ENCODE measurements around the gene PCDH15.
"Not testable (repeated sequence)": the region's sequence is repeated elsewhere in the genome, so short reads cannot be mapped to it uniquely, and the experiment has no call there.

Gene PCDH15

DNA sequence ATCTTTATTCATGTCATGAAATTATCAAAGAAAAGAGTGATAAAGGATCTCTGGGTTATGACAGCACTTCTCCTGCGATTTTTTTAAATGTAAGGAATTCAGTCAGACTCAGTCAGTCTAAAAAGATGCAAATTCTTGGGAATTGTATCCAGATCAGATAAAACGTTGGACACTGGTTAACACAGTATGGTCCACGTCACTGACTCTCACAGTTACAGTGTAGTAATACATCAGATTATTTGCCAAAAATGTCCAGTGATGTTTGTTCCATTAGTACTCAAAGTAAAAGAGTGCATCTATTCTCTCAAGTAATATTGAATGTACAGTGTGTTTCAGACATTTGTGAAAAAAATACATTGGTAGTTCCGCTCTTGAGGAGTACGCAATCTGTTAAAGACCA lies 224.5 kb downstream of the PCDH15 start:
- no peak for DNase-seq (ENCODE audit: low read depth in 4 of 4, low spot score in 1 of 4)

DNA sequence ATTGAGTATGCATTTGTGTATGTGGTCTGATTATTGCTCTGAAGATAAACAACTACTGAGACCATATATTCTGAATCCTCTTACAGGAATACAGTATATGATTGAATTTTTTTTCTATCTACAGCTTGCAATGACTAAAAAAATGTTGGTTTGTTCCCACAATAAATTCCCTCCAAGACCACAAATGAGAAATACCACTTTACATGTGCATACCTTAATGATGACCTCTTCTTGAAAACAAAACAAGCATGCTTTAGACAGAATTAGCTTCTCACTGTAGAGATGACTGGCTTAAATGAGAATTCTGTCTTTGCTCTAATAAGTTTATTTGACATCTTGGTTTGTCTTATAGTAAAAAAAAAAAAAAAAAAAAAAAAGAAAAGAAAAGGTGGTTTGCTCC lies 241.5 kb downstream of the PCDH15 start:
- DNase-seq (ENCODE audit: low read depth in 4 of 4, low spot score in 1 of 4): no peak

DNA sequence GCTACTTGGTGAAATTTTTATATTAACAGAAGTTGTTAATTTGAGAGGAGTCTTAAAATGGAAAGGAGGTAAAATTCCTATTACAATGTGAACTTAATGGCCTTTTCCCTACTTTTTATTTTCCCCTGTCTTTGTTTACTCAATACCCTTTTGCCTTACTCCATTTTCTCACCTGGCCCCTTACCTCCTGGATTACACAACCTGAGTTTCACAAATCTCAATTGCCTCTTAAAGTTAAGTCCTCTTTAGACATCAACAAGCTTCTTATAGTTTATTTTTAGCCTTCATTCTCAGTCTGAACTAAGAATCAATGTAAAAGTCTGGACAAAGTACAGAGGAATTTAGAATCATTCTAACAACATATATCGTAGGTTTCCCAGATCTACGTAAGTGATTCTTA lies 247.0 kb downstream of the PCDH15 start:
- DNase-seq (ENCODE audit: low read depth in 4 of 4, low spot score in 1 of 4): no peak

DNA sequence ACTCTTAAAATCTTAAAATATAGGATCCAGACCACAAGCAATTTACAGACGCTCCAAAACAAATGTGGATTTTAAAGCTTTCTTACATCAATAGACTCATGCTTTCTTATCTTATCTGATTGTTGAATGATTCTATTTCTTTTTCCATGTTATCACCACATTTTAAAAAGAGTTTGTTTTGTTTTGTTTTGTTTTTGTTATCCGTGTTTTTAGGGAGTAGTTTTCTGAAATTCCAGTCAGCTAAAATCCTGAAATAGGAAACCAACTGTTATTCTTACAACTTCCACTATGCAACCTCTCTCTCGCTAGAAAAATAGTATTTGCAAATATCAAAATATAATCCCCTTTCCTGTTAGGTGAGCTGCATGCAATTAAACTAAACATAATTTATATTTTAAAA lies 251.0 kb downstream of the PCDH15 start:
- no peak for DNase-seq (ENCODE audit: low read depth in 4 of 4, low spot score in 1 of 4)

DNA sequence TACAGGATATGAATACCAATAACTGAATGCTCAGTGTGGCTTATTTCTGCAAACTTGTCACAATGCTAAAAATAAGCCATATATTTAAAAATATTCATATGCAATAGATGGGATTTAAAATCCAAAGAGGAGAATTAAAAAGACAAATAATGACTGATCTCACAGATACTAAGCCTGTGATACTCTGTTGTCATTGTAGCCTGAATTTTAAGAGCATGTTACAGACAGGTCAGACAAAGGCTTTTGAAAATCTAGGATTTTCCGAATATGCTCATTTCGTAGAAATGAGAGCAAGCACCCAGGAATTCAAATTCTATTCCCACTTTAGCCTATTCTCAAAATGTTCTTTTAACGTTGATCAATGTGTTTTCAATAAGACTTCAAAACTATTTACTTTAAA lies 269.7 kb downstream of the PCDH15 start:
- no peak for DNase-seq (ENCODE audit: low read depth in 4 of 4, low spot score in 1 of 4)

DNA sequence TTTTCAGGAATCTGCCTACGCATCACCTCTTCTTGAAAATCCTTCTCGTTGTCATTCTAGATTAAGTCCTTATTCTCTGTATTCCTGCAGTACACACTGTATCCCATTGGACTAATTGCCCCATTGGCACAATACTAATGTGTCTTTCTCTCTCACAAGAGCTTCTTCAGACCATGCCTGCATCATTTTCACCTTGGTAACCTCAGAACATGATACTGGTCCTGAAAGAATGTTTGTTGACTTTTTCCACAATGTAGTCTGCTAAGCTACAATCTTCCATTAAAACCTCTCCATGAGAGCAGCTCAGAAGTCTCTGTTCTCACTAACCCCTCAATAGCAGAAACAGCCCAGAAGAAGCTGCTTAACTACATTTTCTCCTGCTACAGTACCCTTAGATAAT lies 270.7 kb downstream of the PCDH15 start:
- no peak for DNase-seq (ENCODE audit: low read depth in 4 of 4, low spot score in 1 of 4)

DNA sequence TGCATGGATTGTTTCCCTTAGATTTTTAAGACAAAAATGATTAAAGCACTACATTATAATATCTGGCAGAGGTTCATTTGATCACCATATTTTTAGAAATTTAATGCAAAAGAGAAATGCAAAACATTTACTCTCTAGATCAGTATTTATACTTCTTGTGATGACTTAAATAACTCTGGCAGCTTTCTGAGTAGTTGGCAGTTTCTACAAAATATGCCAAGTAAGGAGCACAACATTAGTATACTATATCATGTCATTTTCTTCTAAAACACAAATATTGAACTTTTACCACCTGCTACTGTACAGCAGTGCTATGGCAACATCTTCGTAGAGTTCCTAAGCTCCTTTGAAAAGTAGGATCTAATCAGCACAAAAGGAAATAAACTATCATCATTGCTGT lies 275.2 kb downstream of the PCDH15 start:
- DNase-seq (ENCODE audit: low read depth in 4 of 4, low spot score in 1 of 4): no peak

DNA sequence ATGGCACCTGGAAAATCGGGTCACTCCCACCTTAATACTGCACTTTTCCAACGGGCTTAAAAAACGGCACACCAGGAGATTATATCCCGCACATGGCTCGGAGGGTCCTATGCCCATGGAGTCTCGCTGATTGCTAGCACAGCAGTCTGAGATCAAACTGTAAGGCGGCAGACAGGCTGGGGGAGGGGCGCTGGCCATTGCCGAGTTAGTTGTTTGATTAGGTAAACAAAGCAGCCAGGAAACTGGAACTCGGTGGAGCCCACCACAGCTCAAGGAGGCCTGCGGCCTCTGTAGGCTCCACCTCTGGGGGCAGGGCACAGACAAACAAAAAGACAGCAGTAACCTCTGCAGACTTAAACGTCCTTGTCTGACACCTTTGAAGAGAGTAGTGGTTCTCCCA lies 285.8 kb downstream of the PCDH15 start:
- not testable (repeated sequence) for DNase-seq (ENCODE audit: low read depth in 4 of 4, low spot score in 1 of 4)

DNA sequence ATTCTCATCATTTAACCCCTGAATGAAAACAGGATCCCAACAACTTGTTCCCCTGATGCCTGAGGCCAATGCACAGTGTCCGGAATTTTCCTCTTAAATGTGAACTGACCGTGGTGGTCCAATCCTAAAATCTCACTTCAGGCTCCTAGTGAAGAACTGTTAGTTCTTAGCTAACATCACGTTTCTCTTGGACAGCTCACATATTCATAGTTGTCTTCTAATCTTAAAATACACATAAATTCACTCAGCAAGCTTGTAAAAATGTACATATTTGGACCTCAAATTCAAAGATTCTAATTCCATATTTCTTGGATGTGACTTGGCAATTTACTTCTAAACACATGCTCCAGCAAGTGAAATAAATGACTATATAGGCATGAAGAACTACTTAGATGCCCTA lies 297.2 kb downstream of the PCDH15 start:
- DNase-seq (ENCODE audit: low read depth in 4 of 4, low spot score in 1 of 4): no peak

DNA sequence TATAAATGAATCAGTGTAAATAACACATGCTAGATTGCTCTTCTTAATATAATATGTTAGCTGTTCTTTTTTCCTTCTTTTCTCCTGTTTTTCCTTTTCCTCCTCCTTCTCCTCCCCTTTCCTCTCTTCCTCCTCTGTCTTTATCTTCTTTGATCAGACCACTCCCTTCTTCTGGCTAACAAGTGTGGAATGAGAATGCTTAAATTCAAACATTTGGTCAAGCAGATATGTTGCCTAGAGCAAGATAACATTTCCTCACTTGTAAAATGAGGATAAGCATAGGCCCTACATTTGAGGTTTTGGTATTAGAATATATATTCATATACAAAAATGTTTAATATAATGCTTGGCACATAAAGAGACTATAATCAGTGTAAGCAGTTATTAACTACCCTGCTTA lies 299.1 kb downstream of the PCDH15 start:
- DNase-seq (ENCODE audit: low read depth in 4 of 4, low spot score in 1 of 4): no peak

DNA sequence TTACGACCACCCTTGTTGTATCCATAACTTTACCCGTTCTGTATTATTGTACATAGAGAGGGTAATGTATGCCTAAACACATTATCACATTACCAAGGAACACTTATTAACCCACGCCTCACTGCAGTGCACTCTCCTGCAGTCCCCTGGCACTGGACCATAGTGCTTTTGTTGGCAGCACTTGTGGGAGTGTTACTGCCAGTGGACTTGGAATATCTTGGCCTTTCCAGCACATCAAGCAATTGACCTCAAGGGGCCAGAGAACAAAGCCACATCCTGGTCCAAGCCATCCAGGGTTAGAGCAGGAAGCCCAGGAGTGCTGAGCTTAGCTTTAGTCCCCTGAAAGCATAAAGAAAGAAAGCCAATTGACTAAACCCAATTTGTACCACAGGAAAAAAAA lies 304.2 kb downstream of the PCDH15 start:
- DNase-seq (ENCODE audit: low read depth in 4 of 4, low spot score in 1 of 4): no peak

DNA sequence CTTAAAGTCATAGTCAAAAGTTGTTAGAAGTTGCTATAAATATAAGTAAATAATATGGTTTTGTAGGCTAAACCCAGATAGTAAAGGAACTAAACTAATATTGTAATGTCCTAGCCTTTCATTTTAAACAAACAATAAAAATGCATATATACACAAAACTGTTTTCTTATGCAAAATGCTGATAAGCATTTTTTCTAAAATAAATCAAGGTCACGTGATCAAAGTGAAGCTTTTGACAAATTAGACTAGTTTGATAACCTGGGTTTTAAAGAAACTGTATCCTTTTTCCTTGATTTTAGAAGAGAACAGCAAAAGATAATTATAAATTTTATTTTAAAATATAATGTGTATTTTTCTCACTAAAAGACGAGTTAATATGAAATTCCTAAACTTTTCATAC lies 313.3 kb downstream of the PCDH15 start:
- DNase-seq (ENCODE audit: low read depth in 4 of 4, low spot score in 1 of 4): no peak

DNA sequence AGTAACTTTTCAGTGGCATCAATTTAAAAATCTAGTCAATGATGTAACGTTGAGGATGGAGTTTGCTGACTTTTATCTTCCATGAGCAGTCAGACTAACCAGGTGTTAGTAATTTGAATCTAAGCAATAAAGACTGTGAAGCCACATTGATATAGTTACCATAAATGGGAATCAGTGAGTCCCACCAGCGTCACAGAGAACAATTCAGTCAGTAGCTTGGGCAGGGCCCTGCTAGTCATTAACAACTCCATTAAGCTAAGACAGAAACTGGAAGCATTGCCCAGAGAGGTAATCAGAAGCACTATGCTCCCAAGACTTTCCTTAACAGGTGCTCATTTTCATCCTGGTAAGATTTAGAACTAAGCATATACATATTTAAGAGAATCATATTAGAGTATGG lies 315.1 kb downstream of the PCDH15 start:
- no peak for DNase-seq (ENCODE audit: low read depth in 4 of 4, low spot score in 1 of 4)

DNA sequence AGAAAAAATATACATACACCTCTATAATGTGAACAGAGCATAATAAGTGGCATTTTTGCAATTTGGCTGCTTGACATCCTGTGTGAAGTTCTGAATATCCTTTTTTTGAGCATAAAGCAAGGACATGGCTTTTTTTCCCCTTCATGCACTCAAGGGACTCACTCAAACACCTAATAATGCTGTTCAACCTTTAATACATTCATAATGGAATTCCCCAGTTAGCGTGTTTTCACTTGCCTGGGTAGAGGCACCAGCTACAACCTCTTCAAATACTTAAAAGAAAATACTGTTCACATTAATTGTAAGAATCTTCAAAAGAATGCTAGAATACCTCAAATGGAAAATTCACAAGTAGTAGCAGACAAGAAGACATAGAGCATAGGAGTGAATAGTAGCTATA lies 316.8 kb downstream of the PCDH15 start:
- DNase-seq (ENCODE audit: low read depth in 4 of 4, low spot score in 1 of 4): no peak

DNA sequence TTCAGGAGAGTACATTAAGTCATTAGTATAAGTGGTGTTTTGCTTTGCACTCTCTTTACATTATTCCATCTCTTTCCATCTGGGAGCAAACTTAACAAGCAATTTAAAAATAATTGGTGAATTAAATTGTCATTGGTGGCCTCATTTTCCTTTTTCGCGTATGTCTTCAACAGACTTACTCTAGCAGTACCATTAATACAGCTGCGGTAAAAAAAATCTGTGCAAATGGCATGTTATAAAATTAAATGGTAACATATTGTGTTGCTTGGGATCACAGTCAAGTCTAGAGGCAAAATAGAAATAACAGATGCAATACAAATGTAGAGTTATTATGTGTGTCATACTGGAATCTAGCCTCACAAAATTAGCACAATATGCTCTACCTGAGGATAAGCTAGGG lies 322.4 kb downstream of the PCDH15 start:
- no peak for DNase-seq (ENCODE audit: low read depth in 4 of 4, low spot score in 1 of 4)

DNA sequence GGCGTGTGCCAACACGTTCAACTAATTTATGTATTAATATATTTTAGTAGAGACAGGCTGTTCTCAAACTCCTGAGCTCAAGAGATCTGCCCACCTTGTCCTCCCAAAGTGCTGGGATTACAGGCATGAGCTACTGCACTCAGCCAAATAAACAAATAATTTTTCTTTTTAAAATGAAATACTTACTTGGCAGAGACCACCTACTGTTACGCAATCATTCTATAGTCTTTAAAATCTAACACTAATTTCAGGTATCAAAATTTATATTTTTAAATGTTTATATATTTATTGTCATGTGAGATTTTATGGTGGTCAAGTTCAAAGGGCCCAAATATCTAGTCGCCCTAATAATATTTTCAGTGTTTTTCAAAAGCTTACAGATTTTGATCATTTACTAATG lies 323.3 kb downstream of the PCDH15 start:
- no peak for DNase-seq (ENCODE audit: low read depth in 4 of 4, low spot score in 1 of 4)

DNA sequence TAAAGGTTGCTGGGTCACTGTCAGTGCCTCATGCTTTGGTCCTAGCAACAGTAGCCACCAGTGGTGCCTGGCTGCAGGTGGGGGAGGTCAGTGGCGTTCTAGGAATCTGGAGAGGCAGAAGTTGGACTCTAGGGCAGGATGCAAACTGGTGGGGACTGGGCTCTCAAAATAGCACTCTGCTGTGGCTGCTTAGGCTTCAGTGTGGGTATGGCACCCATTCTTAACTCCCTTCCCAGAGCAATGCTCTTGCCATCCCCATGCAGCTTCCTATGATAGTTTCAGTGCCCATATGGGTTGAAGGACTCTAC lies 330.8 kb downstream of the PCDH15 start:
- no peak for DNase-seq (ENCODE audit: low read depth in 4 of 4, low spot score in 1 of 4)

DNA sequence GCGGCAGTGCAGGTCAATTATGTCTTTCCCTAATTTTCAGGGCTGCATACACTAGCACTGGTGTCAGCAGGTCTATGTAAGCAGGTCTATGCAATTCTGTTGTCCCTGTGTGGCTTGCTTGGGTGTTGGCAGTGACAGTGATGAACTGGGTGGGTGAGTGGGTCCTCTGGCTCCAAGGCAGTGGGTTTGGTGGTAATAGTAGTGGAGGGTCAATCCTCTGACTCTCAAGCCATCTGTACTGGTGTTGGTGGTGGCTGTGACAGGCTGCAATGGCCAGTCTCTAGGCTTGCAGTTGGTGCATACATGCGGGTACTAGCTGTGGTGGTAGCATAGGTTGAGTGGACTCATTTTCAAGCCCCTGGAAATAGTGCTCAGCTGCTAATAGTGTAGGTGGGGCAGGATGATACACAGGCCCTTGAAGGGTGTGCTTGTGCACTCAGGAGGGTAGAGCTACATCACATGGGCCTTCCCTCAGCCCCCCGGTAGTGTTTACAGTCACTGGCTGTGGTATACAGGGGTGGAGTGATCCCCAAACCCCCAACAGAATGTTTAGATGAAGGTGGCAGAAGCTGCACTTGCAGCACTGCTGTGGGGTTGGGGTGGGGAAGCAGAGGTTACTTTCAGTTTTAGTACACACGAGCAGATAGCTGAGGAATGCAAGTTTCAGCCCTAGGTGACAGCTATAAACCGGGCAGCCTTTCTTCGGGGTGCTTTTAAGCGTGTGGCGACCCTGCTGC lies 331.3 kb downstream of the PCDH15 start:
- DNase-seq (ENCODE audit: low read depth in 4 of 4, low spot score in 1 of 4): no peak

DNA sequence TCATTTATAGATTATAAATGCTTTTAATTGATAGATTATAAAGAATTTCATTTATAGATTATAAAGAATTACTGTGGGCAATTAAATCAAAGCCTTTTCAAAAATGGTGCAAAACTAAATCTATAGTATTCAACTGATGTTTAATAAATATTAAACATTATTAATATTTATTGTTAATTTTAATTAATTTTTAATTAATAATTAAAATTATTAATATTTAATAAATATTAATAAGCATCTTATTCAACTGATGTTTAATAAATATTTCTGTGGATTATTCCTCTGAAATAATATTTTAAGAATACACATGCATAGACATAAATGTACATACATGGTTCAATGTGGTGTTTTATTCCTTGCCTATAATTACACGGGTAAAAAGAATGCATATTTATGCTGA lies 346.8 kb downstream of the PCDH15 start:
- no peak for DNase-seq (ENCODE audit: low read depth in 4 of 4, low spot score in 1 of 4)

DNA sequence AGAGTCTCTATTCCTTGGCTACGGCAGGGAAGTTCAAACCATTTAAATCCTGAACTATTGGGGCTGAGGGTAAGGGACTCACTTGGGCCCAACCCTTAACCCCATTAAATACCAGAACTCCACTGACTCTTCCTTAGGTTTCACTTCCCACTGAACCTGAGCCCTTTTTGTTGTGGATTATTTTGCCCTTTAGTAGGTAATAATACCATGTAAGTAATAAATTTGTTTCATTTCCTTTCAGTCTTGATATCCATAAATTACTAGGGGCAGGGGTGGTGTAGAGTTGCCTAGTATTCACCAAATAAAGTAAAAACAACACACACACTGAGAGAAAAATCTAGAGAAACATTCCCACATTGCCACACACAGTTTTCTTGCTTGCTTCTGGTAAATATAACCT lies 352.0 kb downstream of the PCDH15 start:
- no peak for DNase-seq (ENCODE audit: low read depth in 4 of 4, low spot score in 1 of 4)

DNA sequence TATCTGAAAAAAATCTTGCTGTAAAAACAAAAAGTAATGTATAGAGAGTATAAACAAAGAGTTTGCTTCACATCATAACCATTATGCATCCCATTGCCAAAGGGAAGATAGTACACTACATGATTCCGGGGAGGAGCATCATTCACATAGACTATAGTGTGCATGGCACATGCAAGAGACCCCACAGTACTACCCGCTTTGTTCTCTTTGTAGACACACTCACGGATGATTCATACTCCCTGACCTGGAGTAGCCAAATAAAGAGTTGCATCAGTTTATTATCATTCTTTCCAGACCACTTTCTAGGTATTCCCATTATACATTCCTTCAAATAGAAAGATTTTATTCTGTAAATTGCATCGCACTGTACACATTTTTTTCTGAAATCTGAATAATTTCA lies 356.9 kb downstream of the PCDH15 start:
- DNase-seq (ENCODE audit: low read depth in 4 of 4, low spot score in 1 of 4): no peak

DNA sequence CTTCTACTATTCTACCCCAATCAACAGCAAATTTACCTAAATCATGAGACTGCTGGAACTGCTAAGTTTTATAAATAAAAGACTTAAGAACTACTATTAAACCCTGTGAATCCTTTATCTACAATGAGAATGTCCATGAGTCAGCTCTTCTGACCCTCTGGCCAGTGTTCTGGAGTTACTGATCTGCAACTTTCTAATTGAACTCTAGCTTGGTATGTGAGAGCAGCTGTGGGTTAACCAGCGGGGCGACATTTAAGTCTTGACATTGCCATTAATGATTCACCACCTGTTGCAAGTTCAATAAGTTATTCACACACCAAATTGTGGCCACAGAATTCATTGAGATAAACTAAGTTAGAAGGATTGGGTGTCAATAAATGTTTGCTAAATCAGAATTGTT lies 359.8 kb downstream of the PCDH15 start:
- no peak for DNase-seq (ENCODE audit: low read depth in 4 of 4, low spot score in 1 of 4)

DNA sequence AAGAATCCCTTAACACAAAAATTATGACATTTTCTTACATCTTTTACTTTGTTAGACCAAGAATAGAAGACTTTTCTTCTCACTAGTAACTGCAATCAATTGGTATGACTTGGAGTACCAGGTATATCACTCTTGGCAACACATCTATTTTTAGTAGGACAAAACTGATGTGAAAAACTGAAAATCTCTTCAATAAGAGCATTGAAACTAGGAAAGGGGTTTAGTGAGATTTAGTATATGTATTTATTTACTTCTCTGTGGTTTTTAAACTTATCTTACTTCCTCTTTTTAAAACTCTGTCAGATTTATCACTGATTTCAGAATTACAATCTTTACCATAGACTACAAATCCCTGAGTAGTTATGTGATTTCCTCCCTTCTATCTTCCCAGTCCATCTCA lies 366.2 kb downstream of the PCDH15 start:
- no peak for DNase-seq (ENCODE audit: low read depth in 4 of 4, low spot score in 1 of 4)

DNA sequence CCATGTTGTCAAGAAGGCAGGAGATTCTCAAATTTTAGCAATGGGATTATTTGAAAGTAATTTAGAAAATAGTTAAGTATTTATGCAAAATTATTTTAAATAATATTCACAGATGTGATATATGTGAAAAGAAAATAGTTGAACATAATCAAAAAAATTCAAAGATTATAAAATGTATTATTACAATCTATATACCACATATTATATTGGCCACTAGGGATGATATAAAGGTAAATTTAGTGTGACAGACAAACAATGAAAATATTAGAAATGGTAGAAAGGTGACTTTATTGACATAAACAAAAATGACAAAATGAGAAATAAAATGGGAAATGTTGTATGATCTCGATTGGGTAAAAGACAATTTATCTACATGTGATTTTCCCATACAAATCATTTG lies 385.5 kb downstream of the PCDH15 start:
- DNase-seq (ENCODE audit: low read depth in 4 of 4, low spot score in 1 of 4): no peak

Data from stimulated activated CD4-positive, alpha-beta T cell treated with anti-CD3 and anti-CD28 coated beads, Interleukin-1b, Interleukin-23, amount 100 ng/mL, for 24 hours (primary cell).